Colonic mucosa (tissue), 4 donors: ENCODE data around the gene ANO2. TPM values are rescaled to one million over a fixed set of nuclear protein-coding genes. Genes with fewer than 3 reads are reported as not detected.

Experiments
- DNase-seq: peaks from one replicate; pipeline ENCODE4 v3.0.0-alpha.2; 2020
- H3K27ac ChIP-seq: fragments of 200-600 bp; one replicate; pipeline ENCODE4 v1.8.0; 2021
- H3K27me3 ChIP-seq: fragments of 200-600 bp; one replicate; pipeline ENCODE4 v1.8.0; 2021
- H3K36me3 ChIP-seq: fragments of 200-600 bp; one replicate; pipeline ENCODE4 v1.8.0; 2021
- H3K4me1 ChIP-seq: fragments of 200-600 bp; one replicate; pipeline ENCODE4 v1.8.0; 2021; ENCODE audit warnings: mild to moderate bottlenecking
- H3K4me3 ChIP-seq: fragments of 200-600 bp; one replicate; pipeline ENCODE4 v1.8.0; 2021
- H3K9ac ChIP-seq, 2 donors: one replicate each; pipeline ENCODE4 v1.7.0; 2013; ENCODE audit warnings: control low read depth in 2 of 2, low read depth in 2 of 2, low read length in 2 of 2
- H3K9me3 ChIP-seq: fragments of 200-600 bp; one replicate; pipeline ENCODE4 v1.8.0; 2021
- intact Hi-C: fragments of 100-400 bp; cut with DNase I; formaldehyde crosslinking; loops from one replicate; pipeline ENCODE4 v1.14.1; 2022
- total RNA-seq, 2 donors: library from RNA; stranded (reverse); fragmentation: NEBNext Ultra II Directional in 1 of 2; extraction: Animal tissue kit (Norgen Biotek cat#: 25700) in 1 of 2; gene quantifications; one replicate each; pipeline ENCODE4 v1.2.1, GENCODE V29; 2021
- TF ChIP-seq, protein P1 (sequence below): fragments of 200-600 bp; IDR thresholded peaks from one replicate; pipeline ENCODE4 v1.8.0; 2022; ENCODE audit warnings: antibody characterized with exemption, mild to moderate bottlenecking
- donor health status: healthy.
- donor health status: DM: no; HTN: no; CAD: no.
- donor health status: DM: no; HTN: no; CAD: no.

Gene ANO2
- total RNA-seq, 2 donors from 2014 or later, result 1.1 to 2.2 TPM

- intact Hi-C loops, result no loop called here
- Histone ChIP-seq H3K36me3 (no peaks in the 10 kb centered on the region), H3K27ac (no peak overlapping the region), H3K9me3 (no peaks in the 10 kb centered on the region), H3K4me1 (no peaks in the 10 kb centered on the region), H3K27me3 (no peaks in the 10 kb centered on the region), H3K9ac (no peak overlapping the region), H3K4me3 (no peak overlapping the region)
- no peak for DNase-seq
- TF ChIP-seq, protein P1, sequence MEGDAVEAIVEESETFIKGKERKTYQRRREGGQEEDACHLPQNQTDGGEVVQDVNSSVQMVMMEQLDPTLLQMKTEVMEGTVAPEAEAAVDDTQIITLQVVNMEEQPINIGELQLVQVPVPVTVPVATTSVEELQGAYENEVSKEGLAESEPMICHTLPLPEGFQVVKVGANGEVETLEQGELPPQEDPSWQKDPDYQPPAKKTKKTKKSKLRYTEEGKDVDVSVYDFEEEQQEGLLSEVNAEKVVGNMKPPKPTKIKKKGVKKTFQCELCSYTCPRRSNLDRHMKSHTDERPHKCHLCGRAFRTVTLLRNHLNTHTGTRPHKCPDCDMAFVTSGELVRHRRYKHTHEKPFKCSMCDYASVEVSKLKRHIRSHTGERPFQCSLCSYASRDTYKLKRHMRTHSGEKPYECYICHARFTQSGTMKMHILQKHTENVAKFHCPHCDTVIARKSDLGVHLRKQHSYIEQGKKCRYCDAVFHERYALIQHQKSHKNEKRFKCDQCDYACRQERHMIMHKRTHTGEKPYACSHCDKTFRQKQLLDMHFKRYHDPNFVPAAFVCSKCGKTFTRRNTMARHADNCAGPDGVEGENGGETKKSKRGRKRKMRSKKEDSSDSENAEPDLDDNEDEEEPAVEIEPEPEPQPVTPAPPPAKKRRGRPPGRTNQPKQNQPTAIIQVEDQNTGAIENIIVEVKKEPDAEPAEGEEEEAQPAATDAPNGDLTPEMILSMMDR, result no peak
Observed at GRCh38 chr12:5621329-5621728, 323.7 kb downstream of the ANO2 start.

- Histone ChIP-seq H3K27ac (no peak overlapping the region), H3K9ac (no peak overlapping the region), H3K9me3 (no peaks in the 10 kb centered on the region), H3K36me3 (no peaks in the 10 kb centered on the region), H3K4me1 (no peaks in the 10 kb centered on the region), H3K4me3 (no peak overlapping the region), H3K27me3 (no peaks in the 10 kb centered on the region)
- no peak for DNase-seq
- TF ChIP-seq, protein P1, result no peak
- intact Hi-C loops, result no loop called here
Observed at GRCh38 chr12:5620896-5621295, 324.2 kb downstream of the ANO2 start.

DNA sequence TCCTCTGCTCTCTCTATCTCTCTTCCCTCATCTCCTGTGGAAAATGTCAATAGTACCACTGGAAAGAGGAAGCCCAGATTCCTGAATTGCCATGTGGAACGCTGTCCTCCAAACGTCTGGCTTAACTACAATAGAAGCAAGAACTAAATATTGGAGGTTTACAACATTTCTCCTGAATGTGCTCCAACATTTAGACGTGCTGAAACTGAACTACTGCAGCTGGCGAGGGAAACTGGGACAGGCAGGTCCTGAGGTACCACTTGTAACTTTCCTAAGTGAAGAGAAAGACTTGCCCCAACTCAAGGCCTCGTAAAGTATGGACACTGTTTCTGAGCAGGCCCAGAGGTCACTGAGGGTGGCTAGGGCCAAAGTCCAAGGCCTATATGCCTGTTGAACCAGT lies 325.4 kb downstream of the ANO2 start:
- H3K4me3 ChIP-seq, result no peak overlapping the region
- no peak overlapping the region for H3K9ac ChIP-seq
- H3K27me3 ChIP-seq, result no peaks in the 10 kb centered on the region
- intact Hi-C loops, result no loop called here
- no peak overlapping the region for H3K27ac ChIP-seq
- no peak for DNase-seq
- no peaks in the 10 kb centered on the region for H3K4me1 ChIP-seq
- no peaks in the 10 kb centered on the region for H3K36me3 ChIP-seq
- TF ChIP-seq, protein P1, result no peak
- no peaks in the 10 kb centered on the region for H3K9me3 ChIP-seq

GRCh38 chr12:5616854-5617253 lies 328.2 kb downstream of the ANO2 start:
- Histone ChIP-seq H3K9ac (no peak overlapping the region), H3K36me3 (no peaks in the 10 kb centered on the region), H3K27me3 (no peaks in the 10 kb centered on the region), H3K4me3 (no peak overlapping the region), H3K9me3 (no peaks in the 10 kb centered on the region), H3K4me1 (no peaks in the 10 kb centered on the region), H3K27ac (no peak overlapping the region)
- TF ChIP-seq, protein P1, result no peak
- no peak for DNase-seq
- intact Hi-C loops, result no loop called here

DNA sequence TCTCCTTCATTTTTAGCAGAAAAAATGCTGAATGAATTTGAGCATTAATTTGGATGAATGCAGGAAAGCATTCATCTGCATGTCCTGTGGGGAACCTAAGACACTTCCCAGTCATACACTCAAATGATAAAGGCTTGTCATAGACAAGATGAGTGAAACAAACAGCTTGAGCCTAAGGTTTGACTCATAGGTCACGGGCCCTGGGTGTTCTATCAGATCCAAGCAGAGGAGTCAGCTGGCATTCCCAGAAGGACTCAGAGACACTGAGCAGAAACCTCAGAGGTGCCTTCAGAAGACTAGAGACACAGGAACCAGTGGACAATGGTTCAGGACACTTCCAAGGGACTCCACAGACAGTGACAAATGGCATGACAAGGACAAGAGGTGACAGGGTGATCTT lies 329.3 kb downstream of the ANO2 start:
- Histone ChIP-seq H3K9ac (no peak overlapping the region), H3K4me3 (no peak overlapping the region), H3K4me1 (no peaks in the 10 kb centered on the region), H3K9me3 (no peaks in the 10 kb centered on the region), H3K27me3 (no peaks in the 10 kb centered on the region), H3K36me3 (no peaks in the 10 kb centered on the region), H3K27ac (no peak overlapping the region)
- TF ChIP-seq, protein P1, result no peak
- no peak for DNase-seq
- intact Hi-C loops, result no loop called here

DNA sequence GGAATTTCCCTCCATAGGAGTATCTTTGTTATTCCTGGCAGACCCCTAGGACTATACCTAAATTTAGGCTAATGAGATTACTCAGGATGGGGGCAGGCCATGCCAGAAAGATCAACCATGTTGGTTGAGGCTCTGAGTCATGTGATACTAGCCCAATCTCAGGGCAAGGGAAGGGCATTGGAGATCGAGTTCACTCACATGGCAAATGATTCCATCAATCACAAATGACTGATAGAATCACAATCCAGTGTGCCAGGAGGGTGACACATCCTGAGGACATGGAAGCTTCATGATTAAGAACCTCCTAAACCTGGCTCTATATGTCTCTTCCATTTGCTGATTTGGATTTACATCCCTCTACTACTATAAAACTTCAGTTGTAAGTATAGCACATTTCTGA lies 330.8 kb downstream of the ANO2 start:
- no peaks in the 10 kb centered on the region for H3K4me1 ChIP-seq
- no peaks in the 10 kb centered on the region for H3K9me3 ChIP-seq
- no peaks in the 10 kb centered on the region for H3K27me3 ChIP-seq
- no peaks in the 10 kb centered on the region for H3K36me3 ChIP-seq
- H3K4me3 ChIP-seq, result no peak overlapping the region
- H3K9ac ChIP-seq, result no peak overlapping the region
- H3K27ac ChIP-seq, result no peak overlapping the region
- intact Hi-C loops, result no loop called here
- no peak for DNase-seq
- TF ChIP-seq, protein P1, result no peak
